Tibial nerve (tissue), 4 donors: ENCODE measurements around the gene ATXN3.

Experiments used
- EP300 ChIP-seq, 2 donors: sonication (generic); formaldehyde crosslinking; IDR thresholded peaks; one replicate each; pipeline ENCODE4 v1.6.1; 2017; ENCODE audit warnings: antibody characterized with exemption in 2 of 2, mild to moderate bottlenecking in 1 of 2
- POLR2A ChIP-seq, 2 donors: fragments of 450-650 bp; IDR thresholded peaks; one replicate each; pipeline ENCODE4 v1.6.1; 2017; ENCODE audit warnings: antibody characterized with exemption in 2 of 2, mild to moderate bottlenecking in 2 of 2, moderate library complexity in 2 of 2
- TF ChIP-seq, protein P1 (sequence below), 5 experiments: fragments of 200-600 bp in 3 of 5; fragments of 450-650 bp in 2 of 5; sonication (generic) in 3 of 5; IDR thresholded peaks; one replicate each; pipeline ENCODE4 v1.5.1; 2016 to 2019; ENCODE audit warnings: antibody characterized with exemption in 5 of 5, mild to moderate bottlenecking in 3 of 5, moderate library complexity in 2 of 5

DNA sequence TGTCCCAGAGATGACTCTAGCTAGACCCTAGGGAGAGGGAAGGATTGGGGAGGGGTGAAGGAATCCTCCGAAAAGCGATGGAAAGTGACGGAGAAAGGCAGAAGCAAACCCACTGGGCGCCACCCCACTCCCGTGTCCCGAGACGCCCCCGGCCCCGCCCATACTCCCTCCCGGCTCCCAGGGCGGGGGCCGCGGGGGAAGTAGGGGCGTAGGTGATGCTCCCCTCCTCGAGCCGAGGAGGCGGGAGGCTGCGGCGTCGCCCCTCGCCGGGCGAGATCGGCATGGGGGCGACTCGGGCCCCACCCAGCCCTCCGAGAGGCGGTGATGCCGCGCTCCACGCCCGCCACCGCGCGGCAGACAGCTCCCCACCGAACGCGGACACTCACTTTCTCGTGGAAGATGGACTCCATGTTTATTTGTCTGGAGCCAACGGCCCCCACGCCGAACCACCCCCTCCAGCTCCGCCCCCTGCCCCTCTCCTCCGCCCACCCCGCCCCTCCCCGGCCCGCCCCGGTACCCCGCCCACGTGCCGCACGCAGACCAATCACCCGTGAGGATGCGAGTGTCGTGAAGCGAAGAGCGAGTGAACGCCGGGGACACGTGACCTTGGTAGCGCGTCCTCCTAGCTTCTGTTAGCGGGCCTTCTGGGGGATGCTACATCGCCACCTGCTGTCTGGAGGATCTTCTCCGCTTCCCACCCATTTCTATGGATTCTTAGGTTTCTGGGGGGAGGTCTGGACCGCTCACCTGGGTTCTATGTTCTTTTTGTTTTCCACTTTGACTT, at the start of gene ATXN3:
- TF ChIP-seq, protein P1, sequence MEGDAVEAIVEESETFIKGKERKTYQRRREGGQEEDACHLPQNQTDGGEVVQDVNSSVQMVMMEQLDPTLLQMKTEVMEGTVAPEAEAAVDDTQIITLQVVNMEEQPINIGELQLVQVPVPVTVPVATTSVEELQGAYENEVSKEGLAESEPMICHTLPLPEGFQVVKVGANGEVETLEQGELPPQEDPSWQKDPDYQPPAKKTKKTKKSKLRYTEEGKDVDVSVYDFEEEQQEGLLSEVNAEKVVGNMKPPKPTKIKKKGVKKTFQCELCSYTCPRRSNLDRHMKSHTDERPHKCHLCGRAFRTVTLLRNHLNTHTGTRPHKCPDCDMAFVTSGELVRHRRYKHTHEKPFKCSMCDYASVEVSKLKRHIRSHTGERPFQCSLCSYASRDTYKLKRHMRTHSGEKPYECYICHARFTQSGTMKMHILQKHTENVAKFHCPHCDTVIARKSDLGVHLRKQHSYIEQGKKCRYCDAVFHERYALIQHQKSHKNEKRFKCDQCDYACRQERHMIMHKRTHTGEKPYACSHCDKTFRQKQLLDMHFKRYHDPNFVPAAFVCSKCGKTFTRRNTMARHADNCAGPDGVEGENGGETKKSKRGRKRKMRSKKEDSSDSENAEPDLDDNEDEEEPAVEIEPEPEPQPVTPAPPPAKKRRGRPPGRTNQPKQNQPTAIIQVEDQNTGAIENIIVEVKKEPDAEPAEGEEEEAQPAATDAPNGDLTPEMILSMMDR (IDR thresholded peaks at IDR 0.05), result peak; percentile 70 to 94 (median 82)
- peak; percentile 63 to 78 for TF ChIP-seq EP300 (IDR thresholded peaks at IDR 0.05)
- peak; percentile 20 to 66 for TF ChIP-seq POLR2A (IDR thresholded peaks at IDR 0.05)
